C4-2B (cell line): Measurements from ENCODE around the gene FAM110A.

Source experiments
- ZFX ChIP-seq: fragments of 450-650 bp; IDR thresholded peaks from 2 replicates; pipeline ENCODE4 v1.6.1; 2017
- TF ChIP-seq, protein P1 (sequence below): fragments of 450-650 bp; conservative IDR thresholded peaks from 2 replicates; pipeline ENCODE4 v1.5.1; 2017; ENCODE audit warnings: mild to moderate bottlenecking

DNA sequence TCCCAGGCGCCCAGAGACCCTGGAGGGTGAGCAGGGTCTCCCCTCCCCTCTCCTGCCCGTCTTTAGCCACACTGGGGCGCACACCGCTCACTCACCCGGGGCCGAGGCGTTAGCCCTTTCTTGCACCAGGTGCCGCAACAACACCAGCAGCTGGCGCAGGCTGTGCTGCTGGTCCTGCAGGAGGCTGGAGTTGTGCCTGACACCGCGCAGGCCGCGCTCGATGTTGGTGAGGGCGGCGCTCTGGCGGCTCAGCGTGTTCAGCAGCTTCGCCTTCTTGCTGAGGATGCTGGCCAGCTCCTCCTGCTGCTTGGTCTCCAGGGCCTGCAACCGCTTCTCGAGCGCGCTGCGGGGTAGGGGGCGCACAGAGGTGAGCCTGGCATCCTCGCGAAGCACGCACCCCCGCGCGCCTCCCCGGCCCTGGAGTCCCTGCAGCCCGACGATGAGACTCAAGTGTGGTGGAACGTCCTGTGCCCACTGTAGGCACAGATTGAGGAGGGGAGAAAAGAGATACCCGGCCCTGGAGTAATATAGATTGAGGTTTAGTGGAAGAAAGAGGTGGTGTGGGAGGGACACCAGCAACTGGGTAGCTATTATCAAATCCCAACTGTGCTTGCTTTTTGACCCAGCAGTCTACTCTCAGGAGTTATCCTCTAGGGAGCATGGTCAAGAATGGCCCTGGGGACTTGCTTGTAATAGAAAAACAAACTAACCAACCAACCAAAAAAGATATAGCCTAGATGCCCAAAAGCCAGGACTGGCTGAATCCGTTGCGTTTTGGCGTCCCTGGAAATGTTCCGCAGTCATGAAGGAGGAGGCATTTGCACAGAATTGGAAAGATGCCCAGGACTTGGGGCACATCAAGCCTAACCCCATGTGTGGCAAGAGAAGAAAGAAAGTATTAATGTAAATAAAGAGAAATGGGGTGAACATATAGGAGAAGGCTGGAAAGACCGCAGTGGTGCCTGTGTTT, 51.8 kb downstream of the FAM110A start:
- TF ChIP-seq, protein P1, sequence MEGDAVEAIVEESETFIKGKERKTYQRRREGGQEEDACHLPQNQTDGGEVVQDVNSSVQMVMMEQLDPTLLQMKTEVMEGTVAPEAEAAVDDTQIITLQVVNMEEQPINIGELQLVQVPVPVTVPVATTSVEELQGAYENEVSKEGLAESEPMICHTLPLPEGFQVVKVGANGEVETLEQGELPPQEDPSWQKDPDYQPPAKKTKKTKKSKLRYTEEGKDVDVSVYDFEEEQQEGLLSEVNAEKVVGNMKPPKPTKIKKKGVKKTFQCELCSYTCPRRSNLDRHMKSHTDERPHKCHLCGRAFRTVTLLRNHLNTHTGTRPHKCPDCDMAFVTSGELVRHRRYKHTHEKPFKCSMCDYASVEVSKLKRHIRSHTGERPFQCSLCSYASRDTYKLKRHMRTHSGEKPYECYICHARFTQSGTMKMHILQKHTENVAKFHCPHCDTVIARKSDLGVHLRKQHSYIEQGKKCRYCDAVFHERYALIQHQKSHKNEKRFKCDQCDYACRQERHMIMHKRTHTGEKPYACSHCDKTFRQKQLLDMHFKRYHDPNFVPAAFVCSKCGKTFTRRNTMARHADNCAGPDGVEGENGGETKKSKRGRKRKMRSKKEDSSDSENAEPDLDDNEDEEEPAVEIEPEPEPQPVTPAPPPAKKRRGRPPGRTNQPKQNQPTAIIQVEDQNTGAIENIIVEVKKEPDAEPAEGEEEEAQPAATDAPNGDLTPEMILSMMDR: peak; percentile 38
- no peak for TF ChIP-seq ZFX
